Mesenchymal stem cell (in vitro differentiated cells and primary cell): ENCODE results near the gene STMN3.
A peak's percentile ranks its signal among the peaks of the same experiment; 100 is the strongest.

Experiments used
- DNase-seq: peaks from one replicate; pipeline ENCODE4 v3.0.0-alpha.2; 2013
- H2AFZ ChIP-seq: one replicate; pipeline ENCODE4 v1.6.1; 2013; ENCODE audit warnings: low read depth, mild to moderate bottlenecking, control low read depth, inconsistent platforms, low read length, moderate library complexity
- H2AK5ac ChIP-seq: 2 replicates; pipeline ENCODE4 v1.6.1; 2013; ENCODE audit warnings: low read length, moderate library complexity, mild to moderate bottlenecking, inconsistent platforms; ENCODE audit not compliant: severe bottlenecking
- H2BK120ac ChIP-seq: one replicate; pipeline ENCODE4 v1.6.1; 2013; ENCODE audit warnings: low read depth, mild to moderate bottlenecking, inconsistent platforms, low read length, moderate library complexity
- H2BK12ac ChIP-seq, 2 experiments: one replicate each; pipeline ENCODE4 v1.6.1; 2013; ENCODE audit warnings: inconsistent platforms in 2 of 2, low read length in 2 of 2, mild to moderate bottlenecking in 2 of 2, moderate library complexity in 2 of 2, control low read depth in 1 of 2
- H2BK15ac ChIP-seq: one replicate; pipeline ENCODE4 v1.6.1; 2013; ENCODE audit warnings: mild to moderate bottlenecking, low read depth, inconsistent platforms; ENCODE audit not compliant: poor library complexity, severe bottlenecking
- H2BK5ac ChIP-seq: 2 replicates; pipeline ENCODE4 v1.6.1; 2013; ENCODE audit warnings: low read depth, mild to moderate bottlenecking, low read length, control low read depth, inconsistent platforms; ENCODE audit not compliant: poor library complexity, severe bottlenecking
- H3K14ac ChIP-seq, 2 experiments: one replicate each; pipeline ENCODE4 v1.6.1; 2013; ENCODE audit warnings: inconsistent platforms in 2 of 2, low read length in 2 of 2, control low read depth in 1 of 2, mild to moderate bottlenecking in 1 of 2, moderate library complexity in 1 of 2
- H3K18ac ChIP-seq, 2 experiments: one replicate each; pipeline ENCODE4 v1.6.1; 2013; ENCODE audit warnings: inconsistent platforms in 2 of 2, low read length in 2 of 2, control low read depth in 1 of 2, low read depth in 1 of 2, mild to moderate bottlenecking in 1 of 2
- H3K23ac ChIP-seq, 2 experiments: one replicate each; pipeline ENCODE4 v1.6.1; 2013; ENCODE audit warnings: inconsistent platforms in 2 of 2, low read length in 2 of 2, mild to moderate bottlenecking in 2 of 2, moderate library complexity in 2 of 2, control low read depth in 1 of 2
- H3K27ac ChIP-seq: 2 replicates; pipeline ENCODE4 v1.5.1; 2013; ENCODE audit warnings: mild to moderate bottlenecking, moderate library complexity, low read length, control low read depth, inconsistent platforms; ENCODE audit not compliant: poor library complexity, severe bottlenecking
- H3K27me3 ChIP-seq, 2 experiments: 2 replicates each; pipeline versions ENCODE4 v1.6.1 to v1.7.0; 2013; ENCODE audit warnings: low read length in 2 of 2, mild to moderate bottlenecking in 2 of 2, moderate library complexity in 2 of 2, control low read depth in 1 of 2, inconsistent platforms in 1 of 2; ENCODE audit not compliant: control insufficient read depth in 1 of 2, insufficient read depth in 1 of 2
- H3K36me3 ChIP-seq, 2 experiments: 2 replicates each; pipeline versions ENCODE4 v1.6.1 to v1.7.0; 2013; ENCODE audit warnings: low read length in 2 of 2, control low read depth in 1 of 2, inconsistent platforms in 1 of 2, low read depth in 1 of 2, mild to moderate bottlenecking in 1 of 2; ENCODE audit not compliant: insufficient read depth in 2 of 2, control insufficient read depth in 1 of 2
- H3K4ac ChIP-seq, 2 experiments: one replicate each; pipeline ENCODE4 v1.6.1; 2013; ENCODE audit warnings: inconsistent platforms in 2 of 2, low read length in 2 of 2, mild to moderate bottlenecking in 2 of 2, moderate library complexity in 2 of 2, control low read depth in 1 of 2, low read depth in 1 of 2
- H3K4me1 ChIP-seq: 2 replicates; pipeline ENCODE4 v1.6.1; 2013; ENCODE audit warnings: low read depth, low read length, control low read depth; ENCODE audit not compliant: control insufficient read depth, insufficient read depth
- H3K4me2 ChIP-seq: 2 replicates; pipeline ENCODE4 v1.6.1; 2013; ENCODE audit warnings: low read length, mild to moderate bottlenecking, inconsistent platforms; ENCODE audit not compliant: poor library complexity, severe bottlenecking
- H3K4me3 ChIP-seq, 2 experiments: 2 replicates each; pipeline versions ENCODE4 v1.5.1 to v1.7.0; 2013; ENCODE audit warnings: low read length in 2 of 2, mild to moderate bottlenecking in 2 of 2, control low read depth in 1 of 2, low read depth in 1 of 2; ENCODE audit not compliant: insufficient read depth in 1 of 2
- H3K79me1 ChIP-seq: replicated peaks from 2 replicates; pipeline ENCODE4 v1.6.1; 2013; ENCODE audit warnings: mild to moderate bottlenecking, control low read depth, low read length, inconsistent platforms; ENCODE audit not compliant: poor library complexity, severe bottlenecking
- H3K9ac ChIP-seq: 2 replicates; pipeline ENCODE4 v1.7.0; 2013; ENCODE audit warnings: mild to moderate bottlenecking, low read length, moderate library complexity
- H3K9me3 ChIP-seq: 2 replicates; pipeline ENCODE4 v1.7.0; 2013; ENCODE audit warnings: mild to moderate bottlenecking, low read length; ENCODE audit not compliant: control insufficient read depth
- H4K8ac ChIP-seq: one replicate; pipeline ENCODE4 v1.6.1; 2013; ENCODE audit warnings: inconsistent platforms, mild to moderate bottlenecking, low read length, moderate library complexity
- H4K91ac ChIP-seq: one replicate; pipeline ENCODE4 v1.6.1; 2013; ENCODE audit warnings: mild to moderate bottlenecking, low read length, inconsistent platforms
- WGBS: methylation state at CpG from one replicate; pipeline ENCODE4 v1.1.7; 2013; ENCODE audit warnings: mixed read lengths; 5-methylcytosine and 5-hydroxymethylcytosine counted together

Gene STMN3

DNA sequence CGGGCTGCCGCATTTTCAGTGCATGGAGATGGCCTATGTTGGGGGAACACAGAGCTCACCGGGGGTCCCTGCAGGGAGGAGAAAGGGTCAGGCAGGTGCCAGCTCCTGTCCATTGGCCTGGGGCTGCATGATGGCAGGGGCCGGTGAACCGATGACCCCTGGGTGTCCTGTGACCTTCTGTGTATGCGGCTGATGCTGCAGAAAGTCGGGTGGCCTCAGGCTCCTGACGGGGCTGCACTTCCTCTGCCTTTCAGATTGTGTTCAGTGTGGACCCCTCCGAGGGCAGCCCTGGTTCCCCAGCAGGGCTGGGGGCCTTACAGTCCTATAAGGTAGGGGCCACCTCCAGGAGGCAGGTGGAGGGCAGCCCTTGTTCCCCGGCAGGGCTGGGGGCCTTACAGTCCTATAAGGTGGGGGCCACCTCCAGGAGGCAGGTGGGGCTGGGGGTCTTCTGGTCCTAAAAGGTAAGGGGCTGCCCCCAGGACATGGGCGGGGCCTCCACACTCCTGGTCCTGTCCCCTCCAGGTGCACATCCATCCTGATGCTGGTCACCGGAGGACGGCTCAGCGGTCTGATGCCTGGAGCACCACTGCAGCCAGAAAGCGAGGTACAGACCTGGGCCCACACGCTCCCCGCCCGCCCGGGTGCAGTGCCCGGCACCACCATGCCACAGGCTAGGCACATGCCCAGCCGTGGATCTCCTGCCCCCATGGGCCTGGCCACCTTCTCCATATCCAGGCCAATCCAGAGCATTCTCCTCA lies 32.2 kb upstream of the STMN3 start:
- H2BK5ac ChIP-seq = no peak overlapping the region
- H3K23ac ChIP-seq = no peak overlapping the region
- H3K14ac ChIP-seq = peak overlapping the region in 1 of 2 experiments; percentile 86
- peak overlapping the region; percentile 84 for H2BK120ac ChIP-seq
- peak overlapping the region; percentile 83 for H4K8ac ChIP-seq
- H3K4me1 ChIP-seq = peaks cover 49% of the 10 kb centered on the region
- peak overlapping the region; percentile 82 for H2AK5ac ChIP-seq
- H2BK15ac ChIP-seq = peak overlapping the region; percentile 95
- no peaks in the 10 kb centered on the region for H3K27me3 ChIP-seq
- H3K9me3 ChIP-seq = no peaks in the 10 kb centered on the region
- H3K4me3 ChIP-seq = no peak overlapping the region
- DNase-seq = no peak
- H3K27ac ChIP-seq = no peak overlapping the region
- peak overlapping the region; percentile 76 for H3K9ac ChIP-seq
- peak overlapping the region; percentile 69 to 75 for H3K4ac ChIP-seq
- H3K36me3 ChIP-seq = peaks cover 4 to 40% of the 10 kb centered on the region in 2 experiments
- peak overlapping the region; percentile 98 for H4K91ac ChIP-seq
- peak overlapping the region; percentile 74 to 96 for H2BK12ac ChIP-seq
- WGBS = 95% methylated on average over 21 of the region's 21 CpGs
- H3K18ac ChIP-seq = peak overlapping the region; percentile 91 to 93
- H3K4me2 ChIP-seq = no peak overlapping the region
- peaks cover 4% of the 10 kb centered on the region for H3K79me1 ChIP-seq
- no peak overlapping the region for H2AFZ ChIP-seq

GRCh38 chr20:63682384-63683139 lies 29.3 kb upstream of the STMN3 start:
- peak overlapping the region; percentile 71 for H2BK15ac ChIP-seq
- H3K14ac ChIP-seq = no peak overlapping the region
- H2BK12ac ChIP-seq = peak overlapping the region; percentile 95 to 96
- H3K4ac ChIP-seq = peak overlapping the region; percentile 95 to 96
- peak overlapping the region; percentile 98 for H3K27ac ChIP-seq
- no peaks in the 10 kb centered on the region for H3K9me3 ChIP-seq
- 18% methylated on average over 22 of the region's 22 CpGs for WGBS
- H2BK5ac ChIP-seq = peak overlapping the region; percentile 80
- H4K8ac ChIP-seq = peak overlapping the region; percentile 87
- H3K27me3 ChIP-seq = no peaks in the 10 kb centered on the region
- peaks cover 49% of the 10 kb centered on the region for H3K4me1 ChIP-seq
- peaks cover 4% of the 10 kb centered on the region for H3K79me1 ChIP-seq
- H3K18ac ChIP-seq = peak overlapping the region; percentile 89 to 96
- H3K4me2 ChIP-seq = peak overlapping the region; percentile 8
- H4K91ac ChIP-seq = peak overlapping the region; percentile 98
- H2AFZ ChIP-seq = no peak overlapping the region
- peak overlapping the region; percentile 98 for H2BK120ac ChIP-seq
- peak overlapping the region; percentile 67 for H2AK5ac ChIP-seq
- H3K36me3 ChIP-seq = peaks cover 26 to 46% of the 10 kb centered on the region in 2 experiments
- H3K23ac ChIP-seq = peak overlapping the region in 1 of 2 experiments; percentile 63
- H3K4me3 ChIP-seq = no peak overlapping the region
- H3K9ac ChIP-seq = peak overlapping the region; percentile 61
- DNase-seq = peak; percentile 98

DNA sequence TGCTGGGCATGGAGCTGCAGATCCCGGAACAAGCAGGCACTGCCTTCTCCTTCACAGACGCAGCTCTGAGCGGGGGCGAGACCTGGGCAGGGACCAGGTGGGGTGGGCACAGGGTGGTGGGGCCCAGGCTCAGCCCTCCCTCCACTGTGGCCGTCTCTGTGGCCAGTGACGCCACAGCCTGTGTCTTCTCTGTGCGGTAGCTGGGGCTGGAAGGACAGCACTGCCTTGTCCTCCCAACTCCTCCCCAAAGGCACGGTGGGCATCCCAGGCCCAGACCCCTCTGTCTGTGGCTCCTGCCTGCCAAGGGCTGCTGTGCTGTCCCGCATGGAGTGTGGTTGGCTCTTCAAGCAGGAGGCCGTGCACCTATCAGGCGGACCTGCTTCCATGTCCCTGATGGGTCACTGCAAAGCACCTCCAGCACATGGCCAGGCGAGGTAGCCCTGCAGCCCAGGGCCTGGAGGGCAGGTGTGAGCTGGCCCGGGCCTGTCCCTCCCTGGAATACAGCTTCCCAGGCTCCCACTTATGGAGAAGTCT lies 28.5 kb upstream of the STMN3 start:
- Histone ChIP-seq H3K9me3 (no peaks in the 10 kb centered on the region), H3K27ac (peak overlapping the region; percentile 98), H2BK12ac (peak overlapping the region; percentile 94 to 97), H3K4ac (peak overlapping the region; percentile 69 to 86), H3K27me3 (no peaks in the 10 kb centered on the region), H3K4me1 (peaks cover 40% of the 10 kb centered on the region), H2AK5ac (peak overlapping the region; percentile 70), H2BK15ac (no peak overlapping the region), H2BK120ac (peak overlapping the region; percentile 50), H3K18ac (peak overlapping the region; percentile 83 to 89), H2AFZ (no peak overlapping the region), H3K4me2 (no peak overlapping the region), H4K8ac (peak overlapping the region; percentile 55), H2BK5ac (peak overlapping the region; percentile 2), H4K91ac (peak overlapping the region; percentile 91), H3K79me1 (peaks cover 4% of the 10 kb centered on the region), H3K23ac (peak overlapping the region in 1 of 2 experiments; percentile 54), H3K14ac (peak overlapping the region in 1 of 2 experiments; percentile 76), H3K9ac (peak overlapping the region; percentile 56), H3K36me3 (peaks cover 34 to 52% of the 10 kb centered on the region in 2 experiments), H3K4me3 (peak overlapping the region in 1 of 2 experiments; percentile 37)
- no peak for DNase-seq
- 97% methylated on average over 13 of the region's 13 CpGs for WGBS
